MCF 10A (cell line): Measurements from ENCODE around the gene KLK15. TPM values are rescaled to one million over a fixed set of nuclear protein-coding genes. Genes with fewer than 3 reads are reported as not detected.

Experiments
- BruUV-seq: library from RNA; stranded (reverse); fragments of 400-500 nt; replicated peaks from 2 replicates; lab custom pipeline; 2021; lab: Mats Ljungman, UMichigan
- CTCF ChIA-PET: fragments of 300-600 bp; sonication (Branson Sonifier 250); formaldehyde crosslinking; extraction: SDS; loops from one replicate; lab custom pipeline; 2021; ENCODE audit warnings: antibody characterized with exemption, inconsistent platforms; lab: Yijun Ruan, JAX
- POLR2A ChIA-PET: fragments of 300-600, 350-650 bp; sonication (Branson Sonifier 250); formaldehyde crosslinking; extraction: SDS; loops from one replicate; lab custom pipeline; 2020; ENCODE audit warnings: antibody characterized with exemption, inconsistent platforms; lab: Yijun Ruan, JAX
- DNase-seq: peaks from one replicate; pipeline ENCODE4 v3.0.0-alpha.2; 2018; ENCODE audit not compliant: unreplicated experiment
- H3K27ac Mint-ChIP-seq: one replicate; pipeline ENCODE4 v1.8.0; 2022; ENCODE audit warnings: mild to moderate bottlenecking, low read depth, mixed read lengths; ENCODE audit not compliant: unreplicated experiment
- H3K27me3 Mint-ChIP-seq: one replicate; pipeline ENCODE4 v1.8.0; 2022; ENCODE audit warnings: mixed read lengths; ENCODE audit not compliant: insufficient read depth, unreplicated experiment
- H3K36me3 Mint-ChIP-seq: one replicate; pipeline ENCODE4 v1.8.0; 2022; ENCODE audit warnings: mild to moderate bottlenecking, moderate library complexity, mixed read lengths; ENCODE audit not compliant: insufficient read depth, unreplicated experiment
- H3K4me1 Mint-ChIP-seq: one replicate; pipeline ENCODE4 v1.8.0; 2022; ENCODE audit warnings: mixed read lengths; ENCODE audit not compliant: insufficient read depth, unreplicated experiment
- H3K4me3 Mint-ChIP-seq: one replicate; pipeline ENCODE4 v1.8.0; 2022; ENCODE audit warnings: mild to moderate bottlenecking, moderate library complexity, mixed read lengths; ENCODE audit not compliant: unreplicated experiment
- H3K9me3 Mint-ChIP-seq: one replicate; pipeline ENCODE4 v1.8.0; 2022; ENCODE audit warnings: mixed read lengths; ENCODE audit not compliant: unreplicated experiment
- CTCF ChIP-seq: fragments of 200-600 bp; IDR thresholded peaks from one replicate; pipeline ENCODE4 v1.8.0; 2022; ENCODE audit warnings: antibody characterized with exemption, mild to moderate bottlenecking; ENCODE audit not compliant: unreplicated experiment
- intact Hi-C: fragments of 100-400 bp; cut with micrococcal nuclease; formaldehyde crosslinking; loops from 2 replicates; pipeline ENCODE4 v1.14.1; 2022
- total RNA-seq: library from RNA; stranded (reverse); gene quantifications from 2 replicates; pipeline ENCODE4 v1.2.3, GENCODE V29; 2022

The KLK15 gene
- total RNA-seq, 1 experiment from 2014 or later = not detected

- Mint-ChIP-seq H3K9me3 (peaks cover 7% of the 10 kb centered on the region), H3K27ac (no peak overlapping the region), H3K27me3 (peaks cover 43% of the 10 kb centered on the region), H3K4me1 (no peaks in the 10 kb centered on the region), H3K4me3 (no peak overlapping the region), H3K36me3 (no peaks in the 10 kb centered on the region)
- no peak for TF ChIP-seq CTCF
- CTCF ChIA-PET = interaction anchor here (0.6 to 1.6 kb wide), 2 partner anchors 61 to 78 kb away, joined by 3 to 5 read pairs; no protein-coding TSS in a partner anchor
- intact Hi-C loops = no loop called here
- POLR2A ChIA-PET = no interaction called here
- no TSS peak for BruUV-seq
- no peak for DNase-seq
These were observed 11.0 kb upstream of the KLK15 start for GRCh38 chr19:50844296-50844935.

- no peaks in the 10 kb centered on the region for H3K36me3 Mint-ChIP-seq
- CTCF ChIA-PET = interaction anchor here (0.6 to 1.6 kb wide), 3 partner anchors 60 to 832 kb away, joined by 3 to 5 read pairs (median 3); no protein-coding TSS in a partner anchor
- no peaks in the 10 kb centered on the region for H3K4me1 Mint-ChIP-seq
- no peak for DNase-seq
- H3K27me3 Mint-ChIP-seq = peaks cover 43% of the 10 kb centered on the region
- H3K27ac Mint-ChIP-seq = no peak overlapping the region
- peaks cover 7% of the 10 kb centered on the region for H3K9me3 Mint-ChIP-seq
- intact Hi-C loops = no loop called here
- POLR2A ChIA-PET = interaction anchor here (0.7 kb wide), 1 partner anchor 40 kb away, joined by 3 read pairs; no protein-coding TSS in a partner anchor
- no TSS peak for BruUV-seq
- no peak for TF ChIP-seq CTCF
- no peak overlapping the region for H3K4me3 Mint-ChIP-seq
These were observed 10.4 kb upstream of the KLK15 start for GRCh38 chr19:50843701-50844221.

GRCh38 chr19:50843205-50843604 lies 9.8 kb upstream of the KLK15 start:
- no peak overlapping the region for H3K27ac Mint-ChIP-seq
- no peaks in the 10 kb centered on the region for H3K4me1 Mint-ChIP-seq
- no TSS peak for BruUV-seq
- ChIA-PET CTCF (interaction anchor here (0.7 to 1.6 kb wide), 2 partner anchors 10 to 79 kb away, joined by 5 read pairs; partner anchors contain the start of gene KLK15), POLR2A (interaction anchor here (0.7 kb wide), 1 partner anchor 39 kb away, joined by 3 read pairs; no protein-coding TSS in a partner anchor)
- no peak for DNase-seq
- no peak overlapping the region for H3K4me3 Mint-ChIP-seq
- no peak for TF ChIP-seq CTCF
- peaks cover 7% of the 10 kb centered on the region for H3K9me3 Mint-ChIP-seq
- intact Hi-C loops = no loop called here
- no peaks in the 10 kb centered on the region for H3K36me3 Mint-ChIP-seq
- peaks cover 43% of the 10 kb centered on the region for H3K27me3 Mint-ChIP-seq

GRCh38 chr19:50842130-50842529 lies 8.8 kb upstream of the KLK15 start:
- BruUV-seq = no TSS peak
- no peak for DNase-seq
- Mint-ChIP-seq H3K4me1 (no peaks in the 10 kb centered on the region), H3K27ac (no peak overlapping the region), H3K9me3 (peaks cover 7% of the 10 kb centered on the region), H3K27me3 (peaks cover 43% of the 10 kb centered on the region), H3K4me3 (no peak overlapping the region), H3K36me3 (no peaks in the 10 kb centered on the region)
- CTCF ChIA-PET = no interaction called here
- intact Hi-C loops = no loop called here
- POLR2A ChIA-PET = no interaction called here
- TF ChIP-seq CTCF = no peak
